ENCODE measurements around the gene GRID1.

DNA sequence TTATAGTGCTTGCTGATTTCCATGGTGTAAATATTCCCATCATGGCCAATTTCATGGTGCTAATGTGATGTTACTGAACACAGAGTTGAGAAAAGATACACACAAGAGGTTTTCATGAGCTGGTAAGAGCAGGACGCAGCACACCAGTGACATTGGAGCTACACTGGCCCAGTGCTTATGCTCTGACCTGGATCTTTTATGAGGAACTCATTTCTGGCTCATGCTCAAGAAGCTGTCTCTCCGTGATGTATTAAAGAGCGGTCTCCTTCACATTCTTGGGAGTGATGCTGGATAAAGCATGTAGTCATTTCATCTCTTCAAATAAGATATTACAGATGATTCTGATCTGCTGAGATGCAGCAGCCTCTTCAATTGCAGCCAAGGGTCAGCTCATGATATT lies 785.2 kb downstream of the GRID1 start:
- TF ChIP-seq, protein P1, sequence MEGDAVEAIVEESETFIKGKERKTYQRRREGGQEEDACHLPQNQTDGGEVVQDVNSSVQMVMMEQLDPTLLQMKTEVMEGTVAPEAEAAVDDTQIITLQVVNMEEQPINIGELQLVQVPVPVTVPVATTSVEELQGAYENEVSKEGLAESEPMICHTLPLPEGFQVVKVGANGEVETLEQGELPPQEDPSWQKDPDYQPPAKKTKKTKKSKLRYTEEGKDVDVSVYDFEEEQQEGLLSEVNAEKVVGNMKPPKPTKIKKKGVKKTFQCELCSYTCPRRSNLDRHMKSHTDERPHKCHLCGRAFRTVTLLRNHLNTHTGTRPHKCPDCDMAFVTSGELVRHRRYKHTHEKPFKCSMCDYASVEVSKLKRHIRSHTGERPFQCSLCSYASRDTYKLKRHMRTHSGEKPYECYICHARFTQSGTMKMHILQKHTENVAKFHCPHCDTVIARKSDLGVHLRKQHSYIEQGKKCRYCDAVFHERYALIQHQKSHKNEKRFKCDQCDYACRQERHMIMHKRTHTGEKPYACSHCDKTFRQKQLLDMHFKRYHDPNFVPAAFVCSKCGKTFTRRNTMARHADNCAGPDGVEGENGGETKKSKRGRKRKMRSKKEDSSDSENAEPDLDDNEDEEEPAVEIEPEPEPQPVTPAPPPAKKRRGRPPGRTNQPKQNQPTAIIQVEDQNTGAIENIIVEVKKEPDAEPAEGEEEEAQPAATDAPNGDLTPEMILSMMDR (IDR thresholded peaks at IDR 0.05), result no peak
- TF ChIP-seq POLR2A (IDR thresholded peaks at IDR 0.05) (no peak), POLR2AphosphoS5 (IDR thresholded peaks at IDR 0.05) (no peak)
